Activated CD4-positive, alpha-beta T cell treated with anti-CD3 and anti-CD28 coated beads, Interleukin-2, amount 50 U/mL, for 4 hours (primary cell): ENCODE measurements around the gene DNAH8.

ENCODE experiments used
- DNase-seq, 2 experiments: peaks; one replicate each; pipeline ENCODE4 v3.0.0-alpha.2; 2020

The DNAH8 gene, protein sequence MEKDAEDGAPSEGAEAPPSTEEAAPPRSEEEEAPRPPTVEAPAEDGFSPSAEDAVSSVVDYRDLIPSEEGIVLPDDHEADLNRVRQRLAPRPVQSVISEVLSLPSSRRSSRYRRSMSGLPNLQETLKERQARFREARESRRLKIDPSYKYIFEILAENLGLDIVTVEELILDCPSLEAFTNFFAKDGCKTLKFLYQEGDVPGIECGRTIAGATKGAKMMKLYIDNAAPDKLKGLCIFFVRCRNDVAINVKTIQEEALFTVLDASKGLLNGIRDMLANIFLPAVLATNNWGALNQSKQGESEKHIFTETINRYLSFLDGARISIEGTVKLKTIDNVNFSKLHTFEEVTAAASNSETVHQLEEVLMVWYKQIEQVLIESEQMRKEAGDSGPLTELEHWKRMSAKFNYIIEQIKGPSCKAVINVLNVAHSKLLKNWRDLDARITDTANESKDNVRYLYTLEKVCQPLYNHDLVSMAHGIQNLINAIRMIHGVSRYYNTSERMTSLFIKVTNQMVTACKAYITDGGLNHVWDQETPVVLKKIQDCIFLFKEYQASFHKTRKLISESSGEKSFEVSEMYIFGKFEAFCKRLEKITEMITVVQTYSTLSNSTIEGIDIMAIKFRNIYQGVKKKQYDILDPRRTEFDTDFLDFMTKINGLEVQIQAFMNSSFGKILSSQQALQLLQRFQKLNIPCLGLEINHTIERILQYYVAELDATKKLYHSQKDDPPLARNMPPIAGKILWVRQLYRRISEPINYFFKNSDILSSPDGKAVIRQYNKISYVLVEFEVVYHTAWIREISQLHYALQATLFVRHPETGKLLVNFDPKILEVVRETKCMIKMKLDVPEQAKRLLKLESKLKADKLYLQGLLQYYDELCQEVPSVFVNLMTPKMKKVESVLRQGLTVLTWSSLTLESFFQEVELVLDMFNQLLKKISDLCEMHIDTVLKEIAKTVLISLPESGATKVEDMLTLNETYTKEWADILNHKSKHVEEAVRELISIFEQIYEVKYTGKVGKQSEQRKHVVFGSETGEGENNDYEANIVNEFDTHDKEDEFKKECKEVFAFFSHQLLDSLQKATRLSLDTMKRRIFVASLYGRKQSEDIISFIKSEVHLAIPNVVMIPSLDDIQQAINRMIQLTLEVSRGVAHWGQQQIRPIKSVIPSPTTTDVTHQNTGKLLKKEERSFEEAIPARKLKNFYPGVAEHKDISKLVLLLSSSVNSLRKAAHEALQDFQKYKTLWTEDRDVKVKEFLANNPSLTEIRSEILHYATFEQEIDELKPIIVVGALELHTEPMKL (N-terminal part only)

GRCh38 chr6:38715016-38715689 lies at the start of gene DNAH8:
Gene DNAH8 (plus strand): TSS chr6:38715311. CDS start chr6:38722810, 7,499 bp downstream.
- no peak for DNase-seq

DNA sequence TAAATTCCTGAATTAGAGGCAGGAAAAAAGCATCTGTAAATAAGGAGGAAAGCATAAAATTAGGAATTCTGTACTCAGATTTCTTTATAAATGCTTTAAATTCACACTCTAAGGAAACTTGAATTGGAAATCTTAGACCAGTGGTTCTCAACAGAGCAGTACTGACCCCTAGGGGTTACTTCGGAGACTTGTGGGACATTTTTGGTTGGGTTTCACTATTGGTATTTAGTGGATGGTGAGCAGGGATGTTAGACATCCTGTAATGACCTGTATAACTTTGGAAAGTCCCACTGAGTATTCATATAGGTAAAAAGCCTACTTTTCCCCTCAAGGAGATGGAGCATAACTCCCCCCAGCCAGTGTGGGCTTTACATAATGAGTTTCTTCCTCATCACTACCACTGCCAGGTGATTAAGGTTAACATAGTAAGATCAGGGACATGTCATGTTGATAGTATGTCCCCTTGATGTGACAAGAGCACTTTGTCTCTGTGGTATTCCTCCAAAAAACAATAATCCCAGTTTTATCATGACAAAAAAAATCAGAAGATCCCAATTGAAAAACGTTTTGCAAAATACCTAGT lies 43.1 kb upstream of the DNAH8 start:
- peak in 1 of 2 experiments; percentile 11 for DNase-seq

DNA sequence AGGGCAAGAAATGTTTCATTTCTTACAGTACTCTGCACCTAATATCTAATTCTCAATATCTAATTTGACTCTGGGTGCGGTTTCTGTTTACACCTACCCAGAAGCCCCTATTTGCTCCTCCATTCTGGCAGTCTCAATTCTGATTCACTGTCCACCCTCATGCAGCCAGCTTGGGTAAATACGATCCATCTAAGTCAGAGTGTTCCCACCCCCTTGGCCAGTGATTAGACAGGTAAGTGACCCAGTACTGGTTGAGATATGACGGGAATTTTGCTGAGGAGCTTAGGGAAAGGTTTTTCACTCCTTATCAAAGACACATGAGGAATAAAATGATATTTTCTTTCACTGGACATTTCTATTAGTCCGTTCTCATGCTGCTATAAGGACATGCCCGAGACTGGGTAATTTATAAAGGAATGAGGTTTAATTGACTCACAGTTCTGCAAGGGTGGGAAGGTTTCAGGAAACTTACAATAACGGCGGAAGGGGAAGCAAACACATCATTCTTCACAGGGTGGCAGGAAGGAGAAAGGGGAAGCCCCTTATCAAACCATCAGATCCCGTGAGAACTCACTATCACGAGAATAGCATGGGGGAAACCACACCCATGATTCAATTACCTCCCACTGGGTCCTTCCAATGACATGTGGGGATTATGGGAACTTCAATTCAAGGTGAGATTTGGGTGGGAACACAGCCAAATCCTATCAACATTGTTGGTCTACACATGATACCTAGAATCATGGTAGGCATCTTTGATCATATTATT lies 41.5 kb upstream of the DNAH8 start:
- DNase-seq: no peak

DNA sequence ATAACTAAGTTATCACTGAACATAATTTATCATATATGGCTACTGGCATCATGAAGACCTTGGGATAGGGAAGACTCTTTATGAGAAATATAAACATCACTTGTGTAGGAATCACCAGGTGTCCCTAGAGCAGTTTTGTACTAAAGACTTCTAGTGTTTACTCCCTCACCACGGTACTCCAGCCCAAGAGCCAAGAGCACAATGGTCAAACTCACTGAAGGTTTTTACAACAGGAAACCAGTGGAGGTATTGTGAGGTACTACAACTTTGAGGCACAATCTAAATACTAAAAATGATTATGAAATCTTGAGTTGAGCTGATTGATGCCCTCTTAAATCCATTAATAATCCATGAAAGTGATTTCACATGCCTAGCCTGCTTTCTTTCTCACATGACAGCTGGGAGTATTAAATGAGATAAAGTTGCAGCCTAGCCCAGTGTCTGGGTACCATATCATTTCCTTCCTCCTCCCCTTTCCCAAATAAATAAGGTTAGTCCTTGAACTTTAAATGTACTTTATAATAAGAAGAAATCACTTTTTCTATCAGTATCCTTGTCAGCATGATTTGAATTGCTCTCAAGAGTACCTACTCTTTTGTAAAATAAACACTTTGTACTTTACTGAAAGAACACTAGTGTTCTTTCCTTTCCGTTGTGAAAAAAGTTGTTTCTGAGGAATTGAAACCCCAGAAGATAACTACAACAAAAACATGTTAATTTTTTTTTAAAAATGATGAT lies 38.7 kb upstream of the DNAH8 start:
- no peak for DNase-seq

GRCh38 chr6:38676974-38677544 lies 38.1 kb upstream of the DNAH8 start:
- DNase-seq: no peak

- no peak for DNase-seq
Observed at GRCh38 chr6:38678178-38678760, 36.8 kb upstream of the DNAH8 start.

- DNase-seq: no peak
Observed at GRCh38 chr6:38679668-38680067, 35.4 kb upstream of the DNAH8 start.

DNA sequence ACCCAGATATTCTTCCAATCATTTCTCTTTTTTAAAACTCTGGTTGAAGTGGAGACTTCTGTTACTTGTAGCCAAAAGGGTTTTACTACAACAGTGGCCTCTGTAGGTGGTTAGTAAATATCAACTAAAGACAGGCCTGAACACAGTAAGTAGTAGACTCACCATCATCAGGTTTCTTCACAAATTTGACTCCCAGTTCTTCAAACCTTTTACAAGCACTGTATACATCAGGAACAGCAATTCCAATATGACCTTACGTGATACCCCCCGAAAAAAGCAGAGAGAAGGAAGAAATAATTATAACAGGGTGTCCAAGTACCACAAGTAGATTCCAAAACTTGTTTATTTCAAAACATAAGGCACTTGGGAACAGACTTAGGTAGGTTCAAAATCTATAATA lies 33.3 kb upstream of the DNAH8 start:
- no peak for DNase-seq

DNA sequence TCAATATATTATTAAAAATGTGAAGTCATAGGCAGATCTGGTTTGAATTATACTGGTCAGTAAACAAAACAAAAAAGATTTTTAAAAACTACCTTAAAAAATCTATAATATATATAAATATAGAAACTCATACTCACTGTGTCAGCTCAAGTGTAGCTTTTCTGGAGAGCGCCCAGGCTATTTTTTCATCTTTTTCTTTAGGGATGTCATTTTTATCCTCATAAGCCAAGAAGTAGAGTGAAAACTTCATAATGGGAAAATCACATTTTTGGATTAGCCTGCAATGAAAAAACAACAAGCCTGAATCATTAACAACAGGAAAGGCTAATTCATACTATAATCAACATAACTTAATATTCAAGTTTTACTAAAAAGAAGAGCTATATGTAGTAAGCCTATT lies 30.9 kb upstream of the DNAH8 start:
- DNase-seq: no peak

- no peak for DNase-seq
Observed at GRCh38 chr6:38684904-38685303, 30.2 kb upstream of the DNAH8 start.

GRCh38 chr6:38686270-38687042 lies 28.7 kb upstream of the DNAH8 start:
- no peak for DNase-seq

DNA sequence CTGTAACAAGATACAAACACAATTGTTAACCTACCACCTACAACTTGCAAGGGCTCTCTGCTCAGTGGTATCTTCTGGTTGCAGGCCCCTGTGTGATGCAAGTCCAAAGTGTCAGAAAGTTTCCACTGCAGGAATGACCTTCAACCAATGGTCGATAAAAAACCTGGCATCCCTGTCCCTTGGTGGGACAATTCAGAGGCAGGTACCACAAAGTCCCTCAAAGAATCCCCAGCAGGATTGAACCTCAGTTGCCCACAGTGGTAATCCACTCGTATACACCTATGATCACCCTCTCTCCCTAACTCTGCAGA lies 28.1 kb upstream of the DNAH8 start:
- no peak for DNase-seq

DNA sequence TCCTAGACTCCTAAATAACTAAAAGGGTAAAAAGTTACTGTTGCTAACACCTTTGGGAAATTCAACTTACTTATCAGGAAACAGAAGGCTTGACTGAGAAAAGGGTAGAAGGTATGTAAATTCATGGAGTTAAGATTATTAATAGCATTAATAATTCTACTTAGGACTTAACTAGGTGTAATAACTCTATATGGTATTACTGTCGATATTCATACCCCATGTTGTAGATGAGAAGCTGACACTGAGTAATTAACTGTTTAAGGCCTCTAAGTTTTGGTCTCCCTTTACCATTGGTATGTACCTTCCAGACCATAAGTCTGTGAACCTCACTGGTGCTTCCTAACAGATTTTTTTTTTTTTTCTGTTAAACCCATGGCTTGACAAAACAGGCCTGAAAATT lies 27.6 kb upstream of the DNAH8 start:
- DNase-seq: no peak

DNA sequence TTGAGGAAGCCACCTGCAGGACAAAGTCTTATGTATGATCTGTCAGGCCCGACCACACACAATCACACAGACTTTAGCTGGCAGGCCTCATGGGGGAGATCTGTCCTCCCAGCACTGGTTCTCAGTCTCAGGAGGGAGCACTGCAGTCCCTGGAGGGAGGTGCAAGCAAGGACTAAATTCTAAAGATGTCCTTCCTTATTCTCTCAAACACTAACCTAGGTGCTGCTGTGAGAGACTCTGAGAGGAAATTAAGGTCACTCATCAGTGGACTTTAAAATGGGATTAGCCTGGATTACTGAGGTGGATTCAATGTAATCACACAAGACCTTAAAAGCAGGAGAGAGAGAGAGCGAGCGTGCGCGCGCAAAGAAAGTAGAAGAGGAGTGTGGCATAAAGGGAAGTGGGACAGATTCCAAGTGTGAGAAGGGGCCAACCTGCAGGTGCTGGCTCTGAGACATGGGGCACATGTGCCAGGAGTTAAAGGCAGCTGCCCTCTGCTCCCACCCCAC lies 26.5 kb upstream of the DNAH8 start:
- no peak for DNase-seq

DNA sequence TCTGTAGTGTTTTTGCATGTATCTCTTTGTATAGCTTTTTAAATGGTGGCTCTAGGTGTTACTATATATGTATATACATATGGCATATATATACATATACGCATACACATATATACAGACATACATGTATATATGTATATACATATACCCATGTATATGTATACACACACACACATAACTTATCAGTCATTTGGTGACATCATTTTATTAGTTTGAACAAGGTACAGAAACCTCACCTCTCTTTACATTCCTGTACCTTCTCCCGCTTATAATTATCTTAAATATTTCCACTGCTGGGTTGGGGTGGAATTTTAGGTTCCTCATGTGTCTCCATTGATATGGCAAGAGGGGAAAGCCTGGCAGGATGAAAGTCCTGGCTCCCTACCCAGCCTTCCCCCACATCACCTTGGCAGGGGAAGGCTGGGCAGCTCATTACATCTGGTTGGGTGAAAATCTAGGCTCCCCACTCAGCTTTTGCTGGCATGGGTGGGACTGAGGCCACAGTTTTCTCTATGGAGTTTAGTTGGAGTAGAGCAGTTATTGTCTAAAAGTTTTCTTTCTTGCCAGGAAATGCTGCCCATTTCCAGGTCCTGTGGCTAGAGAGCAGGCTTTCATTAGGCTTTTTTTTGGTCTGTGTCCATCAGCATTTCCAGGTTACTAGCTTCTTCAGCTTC lies 19.7 kb upstream of the DNAH8 start:
- DNase-seq: no peak

GRCh38 chr6:38695933-38696332 lies 19.2 kb upstream of the DNAH8 start:
- no peak for DNase-seq

DNA sequence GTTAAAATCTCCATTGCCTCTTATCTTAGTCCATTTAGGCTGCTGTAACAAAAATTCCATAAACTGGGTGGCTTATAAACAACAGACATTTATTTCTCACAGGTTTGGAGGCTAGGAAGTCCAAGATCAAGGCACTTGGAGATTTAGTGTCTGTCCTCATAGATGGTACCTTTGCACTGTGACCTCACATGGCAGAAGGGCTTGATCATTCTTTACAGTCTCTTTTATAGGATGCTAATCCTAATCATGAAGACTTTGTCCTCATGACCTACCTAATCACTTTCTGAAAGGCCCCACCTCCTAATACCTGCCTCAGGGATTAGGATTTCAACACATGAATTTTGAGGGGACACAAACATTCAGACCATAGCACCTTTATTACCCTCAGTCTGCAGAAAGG lies 18.8 kb upstream of the DNAH8 start:
- no peak for DNase-seq

- DNase-seq: no peak
Observed at GRCh38 chr6:38697846-38698245, 17.3 kb upstream of the DNAH8 start.
